Osteoblast (primary cell): ENCODE results near the gene HSD17B8. TPM values are rescaled to one million over a fixed set of nuclear protein-coding genes. Genes with fewer than 3 reads are reported as not detected.

Experiments
- DNase-seq: peaks from one replicate; pipeline ENCODE4 v3.0.0; 2011; ENCODE audit warnings: low spot score, mixed read lengths; ENCODE audit not compliant: insufficient read length; ENCODE audit errors: missing footprints
- H2AFZ ChIP-seq: 2 replicates; pipeline ENCODE4 v1.6.0; 2011; ENCODE audit warnings: mild to moderate bottlenecking, low read length
- H3K27ac ChIP-seq: 2 replicates; pipeline ENCODE4 v1.5.1; 2011; ENCODE audit warnings: mild to moderate bottlenecking, low read depth, low read length, moderate library complexity
- H3K27me3 ChIP-seq: 2 replicates; pipeline ENCODE4 v1.6.0; 2012; ENCODE audit warnings: mild to moderate bottlenecking, control low read depth, inconsistent platforms, low read length, moderate library complexity; ENCODE audit not compliant: insufficient read depth
- H3K36me3 ChIP-seq: 2 replicates; pipeline ENCODE4 v1.5.1; 2011; ENCODE audit warnings: mild to moderate bottlenecking, low read length, control low read depth, moderate library complexity; ENCODE audit not compliant: insufficient read depth
- H3K4me1 ChIP-seq: 2 replicates; pipeline ENCODE4 v1.5.1; 2011; ENCODE audit warnings: mild to moderate bottlenecking, low read length, control low read depth, moderate library complexity; ENCODE audit not compliant: insufficient read depth
- H3K4me2 ChIP-seq: 2 replicates; pipeline ENCODE4 v1.6.0; 2011; ENCODE audit warnings: mild to moderate bottlenecking, low read length; ENCODE audit not compliant: insufficient read depth
- H3K4me3 ChIP-seq: fragments of 200-600 bp; sonication (generic); 3 replicates; pipeline ENCODE4 v1.5.1; 2012; ENCODE audit warnings: mild to moderate bottlenecking, low read length, inconsistent platforms; ENCODE audit not compliant: insufficient read depth
- H3K79me2 ChIP-seq: 2 replicates; pipeline ENCODE4 v1.6.0; 2012; ENCODE audit warnings: mild to moderate bottlenecking, low read length, control low read depth, inconsistent platforms; ENCODE audit not compliant: insufficient read depth
- H3K9me3 ChIP-seq: 2 replicates; pipeline ENCODE4 v1.5.1; 2011; ENCODE audit warnings: low read depth, low read length, control low read depth
- H4K20me1 ChIP-seq: 2 replicates; pipeline ENCODE4 v1.6.0; 2012; ENCODE audit warnings: mild to moderate bottlenecking, low read length, control low read depth; ENCODE audit not compliant: insufficient read depth
- CTCF ChIP-seq: IDR thresholded peaks from 2 replicates; pipeline ENCODE4 v1.5.1; 2011; ENCODE audit warnings: mild to moderate bottlenecking, low read depth, low read length, moderate library complexity; ENCODE audit errors: extremely low read depth
- total RNA-seq: library from RNA; depleted of rRNA; stranded (reverse); fragments of >200 nt; gene quantifications from 2 replicates; pipeline ENCODE4 v1.2.3, GENCODE V29; 2012

HSD17B8 gene
- total RNA-seq, 1 donor: 3.3 TPM

DNA sequence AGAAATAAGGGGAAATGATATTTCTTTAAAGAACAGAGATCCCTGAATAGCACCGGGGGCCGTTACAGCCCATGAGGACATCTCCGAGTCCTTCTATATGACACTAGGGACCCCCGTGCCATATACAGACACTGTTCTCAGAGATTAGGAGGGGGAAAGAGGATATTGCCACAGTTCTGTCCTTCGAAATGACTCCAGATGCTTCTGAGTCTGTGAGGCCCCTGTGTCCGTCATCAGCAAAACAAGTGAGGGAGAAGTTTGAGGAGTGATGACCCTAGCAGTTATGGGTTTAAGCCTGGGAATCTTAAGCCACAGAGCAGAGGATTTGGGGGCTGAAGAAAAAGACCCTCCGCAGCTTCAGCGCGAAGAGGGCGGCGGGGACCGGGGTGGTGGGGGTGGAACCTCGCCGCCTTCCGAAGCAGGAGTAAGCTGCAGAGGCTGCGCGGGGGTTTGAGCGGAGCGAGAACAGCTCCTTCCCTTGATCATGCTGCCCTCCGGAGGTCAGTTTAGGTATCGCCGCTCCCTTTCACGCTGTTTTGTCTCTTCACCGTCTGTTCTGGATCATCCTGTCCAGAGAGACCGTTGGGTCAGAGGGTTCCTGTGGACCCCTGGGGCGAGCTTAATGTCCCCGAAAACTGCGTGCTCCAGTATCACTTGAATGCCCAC is 43.7 kb downstream of the HSD17B8 start:
- Histone ChIP-seq H3K79me2 (peaks cover 10% of the 10 kb centered on the region), H3K36me3 (peaks cover 7% of the 10 kb centered on the region), H3K9me3 (no peaks in the 10 kb centered on the region), H3K27me3 (no peaks in the 10 kb centered on the region), H3K4me1 (peaks cover 44% of the 10 kb centered on the region), H4K20me1 (no peaks in the 10 kb centered on the region), H3K4me2 (peak overlapping the region; percentile 95), H2AFZ (peak overlapping the region; percentile 88), H3K4me3 (peak overlapping the region; percentile 74), H3K27ac (peak overlapping the region; percentile 95)
- peak; percentile 88 for TF ChIP-seq CTCF
- DNase-seq: peak; percentile 92

DNA sequence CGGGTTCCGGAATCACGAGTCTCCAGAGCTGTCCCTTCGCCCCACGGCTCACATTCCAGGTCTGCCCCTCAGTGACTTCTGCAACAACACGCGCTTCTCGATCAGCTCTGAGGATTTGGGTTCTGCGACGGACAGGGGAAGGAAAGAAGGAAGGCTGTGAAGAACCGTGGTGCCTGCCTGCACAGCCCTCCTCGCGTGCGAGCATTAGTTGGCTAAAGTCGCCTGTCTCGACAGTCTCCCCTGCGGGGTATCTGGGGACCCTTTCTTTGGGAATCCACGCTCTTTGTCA is 44.1 kb downstream of the HSD17B8 start:
- H2AFZ ChIP-seq: peak overlapping the region; percentile 84
- H3K4me1 ChIP-seq: peaks cover 44% of the 10 kb centered on the region
- no peaks in the 10 kb centered on the region for H3K27me3 ChIP-seq
- H3K27ac ChIP-seq: peak overlapping the region; percentile 95
- H3K4me3 ChIP-seq: peak overlapping the region; percentile 74
- DNase-seq: no peak
- TF ChIP-seq CTCF: peak; percentile 4
- no peaks in the 10 kb centered on the region for H4K20me1 ChIP-seq
- H3K36me3 ChIP-seq: peaks cover 7% of the 10 kb centered on the region
- peak overlapping the region; percentile 95 for H3K4me2 ChIP-seq
- no peaks in the 10 kb centered on the region for H3K9me3 ChIP-seq
- peaks cover 10% of the 10 kb centered on the region for H3K79me2 ChIP-seq

- no peaks in the 10 kb centered on the region for H3K27me3 ChIP-seq
- peak overlapping the region; percentile 95 for H3K27ac ChIP-seq
- H3K9me3 ChIP-seq: no peaks in the 10 kb centered on the region
- peak overlapping the region; percentile 84 for H2AFZ ChIP-seq
- peak overlapping the region; percentile 95 for H3K4me2 ChIP-seq
- H3K36me3 ChIP-seq: peaks cover 7% of the 10 kb centered on the region
- no peak for TF ChIP-seq CTCF
- H4K20me1 ChIP-seq: no peaks in the 10 kb centered on the region
- DNase-seq: peak; percentile 94
- H3K4me1 ChIP-seq: peaks cover 44% of the 10 kb centered on the region
- peaks cover 10% of the 10 kb centered on the region for H3K79me2 ChIP-seq
- H3K4me3 ChIP-seq: peak overlapping the region; percentile 74
Measured at GRCh38 chr6:33248932-33249731, 44.7 kb downstream of the HSD17B8 start.
